ENCODE measurements around the gene ARHGAP32. TPM values are rescaled to one million over a fixed set of nuclear protein-coding genes. Genes with fewer than 3 reads are reported as not detected.
"Not testable (repeated sequence)": the region's sequence is repeated elsewhere in the genome, so short reads cannot be mapped to it uniquely, and the experiment has no call there.

Gene ARHGAP32
- total RNA-seq, 1 donor from 2014 or later: 41.4 TPM

- H3K27me3 Mint-ChIP-seq (ENCODE audit: low read depth): no peaks in the 10 kb centered on the region
- H3K4me3 Mint-ChIP-seq: no peak overlapping the region
- peaks cover 18% of the 10 kb centered on the region for H3K9me3 Mint-ChIP-seq
- peaks cover 18% of the 10 kb centered on the region for H3K4me1 Mint-ChIP-seq
- no peak for TF ChIP-seq CTCF (IDR thresholded peaks at IDR 0.05; ENCODE audit: unreplicated experiment)
- peaks cover 14% of the 10 kb centered on the region for H3K36me3 Mint-ChIP-seq
- peak overlapping the region; percentile 43 for H3K27ac Mint-ChIP-seq
- no peak for DNase-seq (ENCODE audit: low spot score in 2 of 2, unreplicated experiment in 2 of 2)
Observed at GRCh38 chr11:129189646-129190045, 2.5 kb downstream of the ARHGAP32 start.

GRCh38 chr11:129185082-129185481 is 7.0 kb downstream of the ARHGAP32 start:
- Mint-ChIP-seq H3K4me1 (peaks cover 13% of the 10 kb centered on the region), H3K36me3 (peaks cover 16% of the 10 kb centered on the region), H3K9me3 (peaks cover 20% of the 10 kb centered on the region)
- not testable (repeated sequence) for H3K4me3 Mint-ChIP-seq; DNase-seq (ENCODE audit: low spot score in 2 of 2, unreplicated experiment in 2 of 2); H3K27me3 Mint-ChIP-seq (ENCODE audit: low read depth); H3K27ac Mint-ChIP-seq

- no peak for TF ChIP-seq CTCF (IDR thresholded peaks at IDR 0.05; ENCODE audit: unreplicated experiment)
- peaks cover 10% of the 10 kb centered on the region for H3K4me1 Mint-ChIP-seq
- H3K27me3 Mint-ChIP-seq (ENCODE audit: low read depth): no peaks in the 10 kb centered on the region
- DNase-seq (ENCODE audit: low spot score in 2 of 2, unreplicated experiment in 2 of 2): no peak
- no peak overlapping the region for H3K4me3 Mint-ChIP-seq
- H3K27ac Mint-ChIP-seq: no peak overlapping the region
- H3K36me3 Mint-ChIP-seq: peaks cover 16% of the 10 kb centered on the region
- H3K9me3 Mint-ChIP-seq: peaks cover 20% of the 10 kb centered on the region
Observed at GRCh38 chr11:129184581-129184980, 7.5 kb downstream of the ARHGAP32 start.

- no peak for DNase-seq (ENCODE audit: low spot score in 2 of 2, unreplicated experiment in 2 of 2)
- no peaks in the 10 kb centered on the region for H3K27me3 Mint-ChIP-seq (ENCODE audit: low read depth)
- TF ChIP-seq CTCF (IDR thresholded peaks at IDR 0.05; ENCODE audit: unreplicated experiment): no peak
- H3K9me3 Mint-ChIP-seq: peaks cover 57% of the 10 kb centered on the region
- H3K36me3 Mint-ChIP-seq: peaks cover 50% of the 10 kb centered on the region
- no peak overlapping the region for H3K4me3 Mint-ChIP-seq
- no peaks in the 10 kb centered on the region for H3K4me1 Mint-ChIP-seq
- H3K27ac Mint-ChIP-seq: no peak overlapping the region
Observed at GRCh38 chr11:129167315-129167714, 24.8 kb downstream of the ARHGAP32 start.

- Mint-ChIP-seq H3K4me1 (no peaks in the 10 kb centered on the region), H3K27ac (no peak overlapping the region), H3K27me3 (ENCODE audit: low read depth) (no peaks in the 10 kb centered on the region), H3K36me3 (peaks cover 61% of the 10 kb centered on the region), H3K9me3 (peaks cover 61% of the 10 kb centered on the region), H3K4me3 (no peak overlapping the region)
- no peak for TF ChIP-seq CTCF (IDR thresholded peaks at IDR 0.05; ENCODE audit: unreplicated experiment)
- DNase-seq (ENCODE audit: low spot score in 2 of 2, unreplicated experiment in 2 of 2): no peak
Observed at GRCh38 chr11:129163714-129164164, 28.4 kb downstream of the ARHGAP32 start.

- H3K9me3 Mint-ChIP-seq: peaks cover 76% of the 10 kb centered on the region
- not testable (repeated sequence) for DNase-seq (ENCODE audit: low spot score in 2 of 2, unreplicated experiment in 2 of 2); H3K4me3 Mint-ChIP-seq; H3K4me1 Mint-ChIP-seq; H3K27me3 Mint-ChIP-seq (ENCODE audit: low read depth); H3K27ac Mint-ChIP-seq
- peaks cover 78% of the 10 kb centered on the region for H3K36me3 Mint-ChIP-seq
Observed at GRCh38 chr11:129157080-129157479, 35.0 kb downstream of the ARHGAP32 start.

GRCh38 chr11:129155745-129156144 is 36.4 kb downstream of the ARHGAP32 start:
- Mint-ChIP-seq H3K4me1 (peaks cover 2% of the 10 kb centered on the region), H3K27me3 (ENCODE audit: low read depth) (no peaks in the 10 kb centered on the region), H3K4me3 (no peak overlapping the region), H3K9me3 (peaks cover 83% of the 10 kb centered on the region), H3K36me3 (peaks cover 79% of the 10 kb centered on the region), H3K27ac (no peak overlapping the region)
- no peak for DNase-seq (ENCODE audit: low spot score in 2 of 2, unreplicated experiment in 2 of 2)
- no peak for TF ChIP-seq CTCF (IDR thresholded peaks at IDR 0.05; ENCODE audit: unreplicated experiment)

All from mesothelial cell of epicardium (in vitro differentiated cells).